GM23338 (cell line): ENCODE results near the gene ATG2B. TPM values are rescaled to one million over a fixed set of nuclear protein-coding genes. Genes with fewer than 3 reads are reported as not detected.

ENCODE experiments used
- ATAC-seq: fragments of 200-7000 bp; cut with Tn5 transposase; 3 replicates; pipeline ENCODE4 v1.9.1; 2020
- DNase-seq: peaks from one replicate; pipeline ENCODE4 v3.0.0-alpha.2; 2015; ENCODE audit warnings: low spot score
- H2AFZ ChIP-seq: fragments of 200-600 bp; sonication (generic); 2 replicates; pipeline ENCODE4 v1.8.0; 2016; ENCODE audit warnings: antibody characterized with exemption, mild to moderate bottlenecking, moderate library complexity
- H3F3A ChIP-seq: fragments of 200-600 bp; sonication (generic); replicated peaks from 2 replicates; pipeline ENCODE4 v1.8.0; 2017; ENCODE audit warnings: antibody characterized with exemption, mixed run types, low read depth
- H3K27ac ChIP-seq: fragments of 200-600 bp; sonication (generic); 2 replicates; pipeline ENCODE4 v1.6.1; 2016; ENCODE audit warnings: low read depth
- H3K27me3 ChIP-seq: fragments of 200-600 bp; sonication (generic); 2 replicates; pipeline ENCODE4 v1.8.0; 2016; ENCODE audit warnings: mild to moderate bottlenecking, mixed run types, moderate library complexity; ENCODE audit not compliant: insufficient read depth
- H3K36me3 ChIP-seq: fragments of 200-600 bp; sonication (generic); 2 replicates; pipeline ENCODE4 v1.8.0; 2016; ENCODE audit warnings: mild to moderate bottlenecking; ENCODE audit not compliant: insufficient read depth
- H3K4me1 ChIP-seq: fragments of 200-600 bp; sonication (generic); 2 replicates; pipeline ENCODE4 v1.8.0; 2016; ENCODE audit warnings: mild to moderate bottlenecking, moderate library complexity; ENCODE audit not compliant: insufficient read depth
- H3K4me2 ChIP-seq: fragments of 200-600 bp; sonication (generic); 2 replicates; pipeline ENCODE4 v1.7.1; 2017; ENCODE audit warnings: mixed run types
- H3K4me3 ChIP-seq: fragments of 200-600 bp; sonication (generic); 2 replicates; pipeline ENCODE4 v1.6.1; 2016; ENCODE audit warnings: mixed run types
- H3K79me2 ChIP-seq: fragments of 200-600 bp; sonication (generic); replicated peaks from 2 replicates; pipeline ENCODE4 v1.8.0; 2017; ENCODE audit warnings: mild to moderate bottlenecking; ENCODE audit not compliant: insufficient read depth
- H3K9me2 ChIP-seq: fragments of 200-600 bp; sonication (generic); 2 replicates; pipeline ENCODE4 v1.8.0; 2017; ENCODE audit not compliant: insufficient read depth
- H4K20me1 ChIP-seq: fragments of 200-600 bp; sonication (generic); replicated peaks from 2 replicates; pipeline ENCODE4 v1.8.0; 2017; ENCODE audit warnings: mild to moderate bottlenecking; ENCODE audit not compliant: insufficient read depth
- H3K27ac Mint-ChIP-seq: 2 replicates; pipeline ENCODE4 v1.8.0; 2020; ENCODE audit warnings: inconsistent platforms, mild to moderate bottlenecking, moderate library complexity, mixed read lengths
- H3K27me3 Mint-ChIP-seq: 3 replicates; pipeline ENCODE4 v1.8.0; 2022; ENCODE audit warnings: low read depth, mild to moderate bottlenecking, moderate library complexity, mixed read lengths, inconsistent platforms; ENCODE audit not compliant: insufficient read depth, poor library complexity
- H3K36me3 Mint-ChIP-seq: 3 replicates; pipeline ENCODE4 v1.8.0; 2021; ENCODE audit warnings: low read depth, mild to moderate bottlenecking, inconsistent platforms, moderate library complexity, mixed read lengths
- H3K4me1 Mint-ChIP-seq: 3 replicates; pipeline ENCODE4 v1.8.0; 2020; ENCODE audit warnings: mild to moderate bottlenecking, inconsistent platforms, mixed read lengths
- H3K4me3 Mint-ChIP-seq: 3 replicates; pipeline ENCODE4 v1.8.0; 2021; ENCODE audit warnings: moderate library complexity, mild to moderate bottlenecking, inconsistent platforms, mixed read lengths
- H3K9me3 Mint-ChIP-seq: 3 replicates; pipeline ENCODE4 v1.8.0; 2020; ENCODE audit warnings: moderate library complexity, mild to moderate bottlenecking, inconsistent platforms, mixed read lengths
- EZH2 ChIP-seq: fragments of 200-600 bp; sonication (generic); IDR thresholded peaks from one replicate; pipeline ENCODE4 v1.8.0; 2017; ENCODE audit warnings: antibody characterized with exemption, mild to moderate bottlenecking, low read depth; ENCODE audit not compliant: unreplicated experiment
- EZH2phosphoT487 ChIP-seq: fragments of 200-600 bp; sonication (generic); IDR thresholded peaks from one replicate; pipeline ENCODE4 v1.8.1; 2018; ENCODE audit warnings: antibody characterized with exemption; ENCODE audit not compliant: unreplicated experiment
- NANOG ChIP-seq: IDR thresholded peaks from 2 replicates; pipeline ENCODE4 v1.6.1; 2016; ENCODE audit warnings: antibody characterized with exemption, borderline replicate concordance
- POLR2AphosphoS5 ChIP-seq: IDR thresholded peaks from 2 replicates; pipeline ENCODE4 v1.6.1; 2016; ENCODE audit warnings: antibody characterized with exemption, low read depth
- polyA plus RNA-seq: library from polyadenylated mRNA; unstranded; fragments of >200 nt; fragmentation: Nextera tagmentation; extraction: Ambion mirVana; gene quantifications from 2 replicates; pipeline ENCODE4 v1.2.1, GENCODE V29; 2016
- total RNA-seq: library from RNA; depleted of rRNA; stranded (reverse); fragments of >200 nt; shearing (Covaris generic); gene quantifications from 2 replicates; pipeline ENCODE4 v1.2.3, GENCODE V29; 2014
- TF ChIP-seq, protein P1 (sequence below): fragments of 250-450 bp; sonication (Bioruptor Pico); IDR thresholded peaks from 2 replicates; pipeline ENCODE4 v1.5.0; 2020; ENCODE audit warnings: mild to moderate bottlenecking, moderate library complexity
- TF ChIP-seq, protein P2 (sequence below), 2 experiments: fragments of 200-600 bp in 1 of 2; sonication (generic) in 1 of 2; conservative IDR thresholded peaks; 2 replicates each; pipeline versions ENCODE4 v1.5.1 to v1.6.1; 2016 to 2017; ENCODE audit warnings: antibody characterized with exemption in 2 of 2, low read depth in 2 of 2, mild to moderate bottlenecking in 2 of 2, moderate library complexity in 1 of 2

The ATG2B gene
- total and polyA plus RNA-seq, 2 experiments from 2014 or later = 3.8 to 15.4 TPM

DNA sequence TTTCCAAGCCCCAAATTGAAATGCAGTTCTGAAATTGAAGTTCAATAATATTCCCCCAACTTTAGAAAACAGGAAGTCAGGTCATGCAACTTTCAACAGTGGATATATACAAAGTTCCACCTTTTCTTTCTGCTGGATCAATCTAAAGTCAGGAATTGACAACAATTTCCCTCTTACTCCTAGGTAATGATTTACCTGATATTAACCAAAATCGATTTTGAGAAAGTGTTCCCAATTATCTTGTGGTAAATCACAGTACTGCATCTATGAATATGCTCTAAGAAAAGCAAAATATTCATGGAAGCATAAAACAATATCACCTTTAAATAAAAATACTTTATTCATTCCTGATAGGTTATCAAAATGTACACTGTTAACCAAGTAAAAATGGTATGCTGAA, 78.7 kb downstream of the ATG2B start (continued):
- TF ChIP-seq, protein P1, sequence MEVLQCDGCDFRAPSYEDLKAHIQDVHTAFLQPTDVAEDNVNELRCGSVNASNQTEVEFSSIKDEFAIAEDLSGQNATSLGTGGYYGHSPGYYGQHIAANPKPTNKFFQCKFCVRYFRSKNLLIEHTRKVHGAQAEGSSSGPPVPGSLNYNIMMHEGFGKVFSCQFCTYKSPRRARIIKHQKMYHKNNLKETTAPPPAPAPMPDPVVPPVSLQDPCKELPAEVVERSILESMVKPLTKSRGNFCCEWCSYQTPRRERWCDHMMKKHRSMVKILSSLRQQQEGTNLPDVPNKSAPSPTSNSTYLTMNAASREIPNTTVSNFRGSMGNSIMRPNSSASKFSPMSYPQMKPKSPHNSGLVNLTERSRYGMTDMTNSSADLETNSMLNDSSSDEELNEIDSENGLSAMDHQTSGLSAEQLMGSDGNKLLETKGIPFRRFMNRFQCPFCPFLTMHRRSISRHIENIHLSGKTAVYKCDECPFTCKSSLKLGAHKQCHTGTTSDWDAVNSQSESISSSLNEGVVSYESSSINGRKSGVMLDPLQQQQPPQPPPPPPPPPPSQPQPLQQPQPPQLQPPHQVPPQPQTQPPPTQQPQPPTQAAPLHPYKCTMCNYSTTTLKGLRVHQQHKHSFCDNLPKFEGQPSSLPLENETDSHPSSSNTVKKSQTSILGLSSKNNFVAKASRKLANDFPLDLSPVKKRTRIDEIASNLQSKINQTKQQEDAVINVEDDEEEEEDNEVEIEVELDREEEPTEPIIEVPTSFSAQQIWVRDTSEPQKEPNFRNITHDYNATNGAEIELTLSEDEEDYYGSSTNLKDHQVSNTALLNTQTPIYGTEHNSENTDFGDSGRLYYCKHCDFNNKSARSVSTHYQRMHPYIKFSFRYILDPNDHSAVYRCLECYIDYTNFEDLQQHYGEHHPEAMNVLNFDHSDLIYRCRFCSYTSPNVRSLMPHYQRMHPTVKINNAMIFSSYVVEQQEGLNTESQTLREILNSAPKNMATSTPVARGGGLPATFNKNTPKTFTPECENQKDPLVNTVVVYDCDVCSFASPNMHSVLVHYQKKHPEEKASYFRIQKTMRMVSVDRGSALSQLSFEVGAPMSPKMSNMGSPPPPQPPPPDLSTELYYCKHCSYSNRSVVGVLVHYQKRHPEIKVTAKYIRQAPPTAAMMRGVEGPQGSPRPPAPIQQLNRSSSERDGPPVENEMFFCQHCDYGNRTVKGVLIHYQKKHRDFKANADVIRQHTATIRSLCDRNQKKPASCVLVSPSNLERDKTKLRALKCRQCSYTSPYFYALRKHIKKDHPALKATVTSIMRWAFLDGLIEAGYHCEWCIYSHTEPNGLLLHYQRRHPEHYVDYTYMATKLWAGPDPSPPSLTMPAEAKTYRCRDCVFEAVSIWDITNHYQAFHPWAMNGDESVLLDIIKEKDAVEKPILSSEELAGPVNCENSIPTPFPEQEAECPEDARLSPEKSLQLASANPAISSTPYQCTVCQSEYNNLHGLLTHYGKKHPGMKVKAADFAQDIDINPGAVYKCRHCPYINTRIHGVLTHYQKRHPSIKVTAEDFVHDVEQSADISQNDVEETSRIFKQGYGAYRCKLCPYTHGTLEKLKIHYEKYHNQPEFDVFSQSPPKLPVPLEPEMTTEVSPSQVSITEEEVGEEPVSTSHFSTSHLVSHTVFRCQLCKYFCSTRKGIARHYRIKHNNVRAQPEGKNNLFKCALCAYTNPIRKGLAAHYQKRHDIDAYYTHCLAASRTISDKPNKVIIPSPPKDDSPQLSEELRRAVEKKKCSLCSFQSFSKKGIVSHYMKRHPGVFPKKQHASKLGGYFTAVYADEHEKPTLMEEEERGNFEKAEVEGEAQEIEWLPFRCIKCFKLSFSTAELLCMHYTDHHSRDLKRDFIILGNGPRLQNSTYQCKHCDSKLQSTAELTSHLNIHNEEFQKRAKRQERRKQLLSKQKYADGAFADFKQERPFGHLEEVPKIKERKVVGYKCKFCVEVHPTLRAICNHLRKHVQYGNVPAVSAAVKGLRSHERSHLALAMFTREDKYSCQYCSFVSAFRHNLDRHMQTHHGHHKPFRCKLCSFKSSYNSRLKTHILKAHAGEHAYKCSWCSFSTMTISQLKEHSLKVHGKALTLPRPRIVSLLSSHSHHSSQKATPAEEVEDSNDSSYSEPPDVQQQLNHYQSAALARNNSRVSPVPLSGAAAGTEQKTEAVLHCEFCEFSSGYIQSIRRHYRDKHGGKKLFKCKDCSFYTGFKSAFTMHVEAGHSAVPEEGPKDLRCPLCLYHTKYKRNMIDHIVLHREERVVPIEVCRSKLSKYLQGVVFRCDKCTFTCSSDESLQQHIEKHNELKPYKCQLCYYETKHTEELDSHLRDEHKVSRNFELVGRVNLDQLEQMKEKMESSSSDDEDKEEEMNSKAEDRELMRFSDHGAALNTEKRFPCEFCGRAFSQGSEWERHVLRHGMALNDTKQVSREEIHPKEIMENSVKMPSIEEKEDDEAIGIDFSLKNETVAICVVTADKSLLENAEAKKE (CRISPR knock-in tag) = no peak
- TF ChIP-seq, protein P2, sequence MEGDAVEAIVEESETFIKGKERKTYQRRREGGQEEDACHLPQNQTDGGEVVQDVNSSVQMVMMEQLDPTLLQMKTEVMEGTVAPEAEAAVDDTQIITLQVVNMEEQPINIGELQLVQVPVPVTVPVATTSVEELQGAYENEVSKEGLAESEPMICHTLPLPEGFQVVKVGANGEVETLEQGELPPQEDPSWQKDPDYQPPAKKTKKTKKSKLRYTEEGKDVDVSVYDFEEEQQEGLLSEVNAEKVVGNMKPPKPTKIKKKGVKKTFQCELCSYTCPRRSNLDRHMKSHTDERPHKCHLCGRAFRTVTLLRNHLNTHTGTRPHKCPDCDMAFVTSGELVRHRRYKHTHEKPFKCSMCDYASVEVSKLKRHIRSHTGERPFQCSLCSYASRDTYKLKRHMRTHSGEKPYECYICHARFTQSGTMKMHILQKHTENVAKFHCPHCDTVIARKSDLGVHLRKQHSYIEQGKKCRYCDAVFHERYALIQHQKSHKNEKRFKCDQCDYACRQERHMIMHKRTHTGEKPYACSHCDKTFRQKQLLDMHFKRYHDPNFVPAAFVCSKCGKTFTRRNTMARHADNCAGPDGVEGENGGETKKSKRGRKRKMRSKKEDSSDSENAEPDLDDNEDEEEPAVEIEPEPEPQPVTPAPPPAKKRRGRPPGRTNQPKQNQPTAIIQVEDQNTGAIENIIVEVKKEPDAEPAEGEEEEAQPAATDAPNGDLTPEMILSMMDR (conservative IDR thresholded peaks at IDR 0.05; ENCODE audit: low read depth in 2 of 2) = no peak
- TF ChIP-seq EZH2 = no peak
- TF ChIP-seq POLR2AphosphoS5 = no peak

DNA sequence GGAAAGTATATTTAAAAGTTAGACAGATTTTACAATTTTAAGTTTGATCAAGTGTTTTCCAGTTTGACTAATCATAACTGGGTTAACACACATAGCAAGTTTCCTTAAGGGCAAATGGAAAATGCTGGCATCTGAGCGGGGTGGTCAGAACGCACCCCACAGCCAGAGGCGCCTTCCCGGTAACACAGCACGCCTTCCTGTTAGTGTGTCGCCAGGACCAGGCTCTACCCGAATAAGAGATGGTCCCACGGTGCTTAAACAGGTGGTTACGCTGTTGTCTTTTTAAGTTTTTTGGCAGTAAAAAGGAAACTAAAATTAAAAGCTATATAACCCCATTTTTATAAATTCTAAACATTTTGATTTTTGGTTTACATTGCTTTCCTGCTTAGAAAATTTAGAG, 79.1 kb downstream of the ATG2B start:
- DNase-seq = no peak
- H3K9me3 Mint-ChIP-seq = no peaks in the 10 kb centered on the region; the same call in 1 of the 3 replicates
- H3K4me3 Mint-ChIP-seq = no peak overlapping the region
- no peaks in the 10 kb centered on the region for H3F3A ChIP-seq
- TF ChIP-seq NANOG (no peak), EZH2 (no peak), POLR2AphosphoS5 (no peak), EZH2phosphoT487 (no peak)
- TF ChIP-seq, protein P1 (CRISPR knock-in tag) = no peak
- H3K36me3 Mint-ChIP-seq = peaks cover 3% of the 10 kb centered on the region; the same call in 2 of the 3 replicates
- H3K4me2 ChIP-seq = no peak overlapping the region
- H3K27ac ChIP-seq = no peak overlapping the region
- H3K4me1 ChIP-seq = peaks cover 10% of the 10 kb centered on the region; the same call in 1 of the 2 replicates
- H4K20me1 ChIP-seq = no peaks in the 10 kb centered on the region
- H2AFZ ChIP-seq = no peak overlapping the region
- no peaks in the 10 kb centered on the region for H3K36me3 ChIP-seq
- peaks cover 13% of the 10 kb centered on the region for H3K4me1 Mint-ChIP-seq
- H3K4me3 ChIP-seq = no peak overlapping the region
- no peaks in the 10 kb centered on the region for H3K27me3 ChIP-seq
- H3K27ac Mint-ChIP-seq = no peak overlapping the region
- H3K79me2 ChIP-seq = no peaks in the 10 kb centered on the region
- no peaks in the 10 kb centered on the region for H3K9me2 ChIP-seq
- H3K27me3 Mint-ChIP-seq = peaks cover 7% of the 10 kb centered on the region
- no peak for ATAC-seq
